GM21390 (cell line): Measurements from ENCODE around the gene SLC35E2B.

Source experiments
- ATAC-seq: cut with Tn5 transposase; IDR thresholded peaks from one replicate; pipeline ENCODE4 v1.9.1; 2021; ENCODE audit not compliant: unreplicated experiment

Gene SLC35E2B

GRCh38 chr1:1615256-1616044, 77.1 kb downstream of the SLC35E2B start, which contains the start of gene MIB2:
TSS of gene MIB2 (plus strand) at chr1:1615500. CDS start at chr1:1623453, 7,953 bp downstream.
- ATAC-seq: peak; percentile 80

- no peak for ATAC-seq
These were observed 77.7 kb downstream of the SLC35E2B start for GRCh38 chr1:1614954-1615255.

GRCh38 chr1:1614204-1614953, 78.2 kb downstream of the SLC35E2B start:
- ATAC-seq: no peak

- ATAC-seq: no peak
These were observed 79.0 kb downstream of the SLC35E2B start for GRCh38 chr1:1613509-1614082.

GRCh38 chr1:1612104-1612400, 80.5 kb downstream of the SLC35E2B start:
- no peak for ATAC-seq

- no peak for ATAC-seq
These were observed 81.8 kb downstream of the SLC35E2B start for GRCh38 chr1:1610796-1611195.

- ATAC-seq: no peak
These were observed 82.6 kb downstream of the SLC35E2B start for GRCh38 chr1:1609822-1610485.
